AG09319 (cell line): ENCODE data around the gene BCL7B.
"Not testable (repeated sequence)": the region's sequence is repeated elsewhere in the genome, so short reads cannot be mapped to it uniquely, and the experiment has no call there.

ENCODE experiments used
- DNase-seq: peaks from one replicate; pipeline ENCODE4 v3.0.0-alpha.2; 2010; ENCODE audit warnings: low read depth; ENCODE audit errors: extremely low read depth
- TF ChIP-seq, protein P1 (sequence below): IDR thresholded peaks from 2 replicates; pipeline ENCODE4 v1.5.1; 2011; ENCODE audit warnings: low read depth, mild to moderate bottlenecking, inconsistent platforms, low read length, moderate library complexity

Gene BCL7B

GRCh38 chr7:73596191-73597065 lies 38.9 kb upstream of the BCL7B start:
- no peak for DNase-seq
- TF ChIP-seq, protein P1, sequence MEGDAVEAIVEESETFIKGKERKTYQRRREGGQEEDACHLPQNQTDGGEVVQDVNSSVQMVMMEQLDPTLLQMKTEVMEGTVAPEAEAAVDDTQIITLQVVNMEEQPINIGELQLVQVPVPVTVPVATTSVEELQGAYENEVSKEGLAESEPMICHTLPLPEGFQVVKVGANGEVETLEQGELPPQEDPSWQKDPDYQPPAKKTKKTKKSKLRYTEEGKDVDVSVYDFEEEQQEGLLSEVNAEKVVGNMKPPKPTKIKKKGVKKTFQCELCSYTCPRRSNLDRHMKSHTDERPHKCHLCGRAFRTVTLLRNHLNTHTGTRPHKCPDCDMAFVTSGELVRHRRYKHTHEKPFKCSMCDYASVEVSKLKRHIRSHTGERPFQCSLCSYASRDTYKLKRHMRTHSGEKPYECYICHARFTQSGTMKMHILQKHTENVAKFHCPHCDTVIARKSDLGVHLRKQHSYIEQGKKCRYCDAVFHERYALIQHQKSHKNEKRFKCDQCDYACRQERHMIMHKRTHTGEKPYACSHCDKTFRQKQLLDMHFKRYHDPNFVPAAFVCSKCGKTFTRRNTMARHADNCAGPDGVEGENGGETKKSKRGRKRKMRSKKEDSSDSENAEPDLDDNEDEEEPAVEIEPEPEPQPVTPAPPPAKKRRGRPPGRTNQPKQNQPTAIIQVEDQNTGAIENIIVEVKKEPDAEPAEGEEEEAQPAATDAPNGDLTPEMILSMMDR, result no peak

- TF ChIP-seq, protein P1, result no peak
- DNase-seq, result no peak
Measured at GRCh38 chr7:73595358-73595757, 37.9 kb upstream of the BCL7B start.

GRCh38 chr7:73593207-73594045 lies 35.9 kb upstream of the BCL7B start:
- TF ChIP-seq, protein P1, result no peak
- no peak for DNase-seq

DNA sequence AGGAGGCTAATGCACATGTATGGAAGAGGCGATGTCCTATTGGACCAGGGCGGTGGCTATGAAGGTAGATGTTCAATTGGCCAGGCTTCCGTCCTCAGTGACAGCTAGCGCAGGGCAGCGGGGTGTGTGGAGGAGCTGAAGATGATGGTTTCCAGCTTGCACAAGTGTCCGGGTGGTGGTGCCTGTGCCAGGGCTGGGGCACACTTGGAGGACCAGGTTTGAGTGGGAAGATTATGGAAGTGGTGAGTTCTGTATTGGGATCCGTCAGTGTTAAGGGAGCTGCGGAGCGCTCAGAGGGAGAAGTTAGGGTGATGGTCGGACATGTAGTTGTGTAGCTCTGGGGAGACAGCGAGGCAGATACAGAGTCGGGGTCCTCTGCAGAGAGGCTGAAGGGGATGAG lies 29.4 kb upstream of the BCL7B start:
- TF ChIP-seq, protein P1, result no peak
- DNase-seq, result no peak

- DNase-seq, result no peak
- TF ChIP-seq, protein P1, result no peak
Measured at GRCh38 chr7:73585196-73585595, 27.7 kb upstream of the BCL7B start.

GRCh38 chr7:73582664-73583202 lies 25.2 kb upstream of the BCL7B start:
- DNase-seq, result no peak
- TF ChIP-seq, protein P1, result no peak

DNA sequence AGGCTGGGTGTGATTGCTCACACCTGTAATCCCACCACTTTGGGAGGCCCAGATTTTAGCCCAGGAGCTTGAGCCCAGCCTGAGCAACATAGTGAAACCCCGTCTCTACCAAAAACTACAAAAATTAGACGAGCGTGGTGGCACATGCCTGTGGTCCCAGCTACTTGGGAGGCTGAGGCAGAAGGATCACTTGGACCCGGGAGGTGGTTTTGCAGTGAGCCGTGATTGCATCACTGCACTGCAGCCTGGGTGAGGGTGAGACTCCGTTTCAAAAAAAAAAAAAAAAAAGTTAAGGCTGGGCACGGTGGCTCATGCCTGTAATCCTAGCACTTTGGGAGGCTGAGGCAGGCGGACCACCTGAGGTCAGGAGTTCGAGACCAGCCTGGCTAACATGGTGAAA lies 23.5 kb upstream of the BCL7B start:
- DNase-seq, result not testable (repeated sequence)
